Central memory CD8-positive, alpha-beta T cell (primary cell): ENCODE measurements around the gene NFE2L1.

Source experiments
- ATAC-seq: fragments of 150-1000 bp; cut with Tn5 transposase; replicated peaks from 2 replicates; pipeline ENCODE4 v1.10.0; 2022; ENCODE audit warnings: mild to moderate bottlenecking, moderate FRiP score, moderate number of reproducible peaks; ENCODE audit not compliant: poor library complexity, severe bottlenecking; ENCODE audit errors: extremely low read depth
- DNase-seq, 2 donors: peaks; one replicate each; pipeline ENCODE4 v3.0.0; 2021; ENCODE audit warnings: low spot score in 2 of 2
- H3K27ac Mint-ChIP-seq: one replicate; pipeline ENCODE4 v1.8.0; 2022; ENCODE audit warnings: low read depth, mild to moderate bottlenecking, moderate library complexity, mixed read lengths
- H3K27me3 Mint-ChIP-seq: one replicate; pipeline ENCODE4 v1.8.0; 2022; ENCODE audit warnings: mixed read lengths
- H3K36me3 Mint-ChIP-seq: one replicate; pipeline ENCODE4 v1.8.0; 2022; ENCODE audit warnings: mild to moderate bottlenecking, moderate library complexity, mixed read lengths; ENCODE audit not compliant: insufficient read depth
- H3K4me1 Mint-ChIP-seq: one replicate; pipeline ENCODE4 v1.8.0; 2022; ENCODE audit warnings: mixed read lengths
- H3K4me3 Mint-ChIP-seq: one replicate; pipeline ENCODE4 v1.8.0; 2022; ENCODE audit warnings: mild to moderate bottlenecking, moderate library complexity, mixed read lengths
- H3K9me3 Mint-ChIP-seq: one replicate; pipeline ENCODE4 v1.8.0; 2022; ENCODE audit warnings: mixed read lengths

Gene NFE2L1

DNA sequence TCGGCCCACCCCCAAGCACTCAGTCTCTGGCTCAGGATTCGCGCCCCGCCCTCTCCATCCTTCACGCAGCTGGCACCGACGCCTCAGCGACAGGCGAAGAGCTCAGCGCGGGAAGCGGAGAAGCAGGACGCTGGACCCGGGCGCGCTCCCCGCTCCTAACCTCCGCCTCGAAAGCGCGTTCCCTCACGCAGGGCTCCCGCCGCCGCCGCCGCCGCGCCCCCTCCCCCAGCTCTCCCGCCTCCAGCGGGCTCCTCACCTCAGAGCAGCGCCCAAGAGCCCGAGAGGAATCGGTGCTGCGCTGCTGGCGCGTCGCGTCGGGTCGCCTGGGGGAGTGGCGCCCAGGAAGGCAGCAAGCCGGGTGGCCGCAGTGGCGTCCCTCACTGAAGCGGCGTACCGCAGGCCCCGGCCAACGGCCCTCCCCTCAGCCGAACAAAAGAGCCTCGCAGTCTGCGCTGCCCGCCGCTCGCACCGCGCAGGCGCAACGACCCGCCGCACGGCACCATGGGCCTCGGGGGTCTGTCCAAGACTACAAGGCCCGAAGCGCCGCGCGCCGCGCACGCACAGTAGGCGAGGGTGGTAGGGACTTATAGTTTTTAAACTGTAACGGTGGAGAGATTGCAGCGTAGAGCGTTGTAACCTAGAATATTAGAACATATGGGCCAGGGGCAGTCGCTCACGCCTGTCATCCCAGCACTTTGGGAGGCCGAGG lies 53.0 kb downstream of the NFE2L1 start, which contains the start of gene CBX1:
TSS of gene CBX1 (minus strand) at position 467 of the 709 bp plus-strand sequence. CDS start 24,474 bp downstream, outside the sequence.
- Mint-ChIP-seq H3K27me3 (no peaks in the 10 kb centered on the region), H3K27ac (peak within 1 kb of the TSS; percentile 81), H3K9me3 (no peaks in the 10 kb centered on the region), H3K36me3 (peaks cover 12% of the 10 kb centered on the region), H3K4me1 (peaks cover 29% of the 10 kb centered on the region), H3K4me3 (peak within 1 kb of the TSS; percentile 87)
- peak; percentile 98 for ATAC-seq
- peak; percentile 82 to 85 for DNase-seq

DNA sequence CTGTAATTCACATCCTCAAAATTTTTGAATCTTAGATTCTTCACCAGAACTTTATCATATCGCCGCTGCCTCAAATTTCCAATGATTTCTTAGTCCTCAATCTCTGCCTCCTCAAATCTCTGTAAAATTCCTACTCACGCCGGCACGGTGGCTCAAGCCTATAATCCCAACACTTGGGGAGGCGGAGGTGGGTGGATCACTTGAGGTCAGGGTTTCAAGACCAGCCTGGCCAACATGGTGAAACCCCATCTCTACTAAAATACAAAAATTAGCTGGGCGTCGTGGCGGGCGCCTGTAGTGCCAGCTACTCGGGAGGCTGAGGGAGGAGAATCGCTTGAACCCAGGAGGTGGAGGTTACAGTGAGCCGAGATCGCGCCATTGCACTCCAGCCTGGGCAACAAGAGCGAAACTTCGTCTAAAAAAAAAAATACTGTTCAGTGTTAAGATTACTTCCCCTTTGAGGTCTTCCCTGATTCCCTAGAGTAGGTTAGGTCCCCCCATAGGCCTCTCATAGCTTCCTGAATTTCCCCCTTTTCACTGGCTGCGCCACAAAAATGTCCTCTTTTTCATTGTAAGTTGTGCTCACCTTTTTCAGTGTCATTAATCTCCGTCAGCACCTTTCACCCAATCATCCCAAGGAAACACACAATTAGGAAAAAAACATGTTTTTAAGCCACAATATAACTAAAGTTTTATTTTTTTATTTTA lies 54.0 kb downstream of the NFE2L1 start:
- DNase-seq, result no peak
- Mint-ChIP-seq H3K4me3 (peak overlapping the region; percentile 87), H3K27ac (peak overlapping the region; percentile 32), H3K4me1 (peaks cover 37% of the 10 kb centered on the region), H3K27me3 (no peaks in the 10 kb centered on the region), H3K36me3 (peaks cover 14% of the 10 kb centered on the region), H3K9me3 (no peaks in the 10 kb centered on the region)
- no peak for ATAC-seq

DNA sequence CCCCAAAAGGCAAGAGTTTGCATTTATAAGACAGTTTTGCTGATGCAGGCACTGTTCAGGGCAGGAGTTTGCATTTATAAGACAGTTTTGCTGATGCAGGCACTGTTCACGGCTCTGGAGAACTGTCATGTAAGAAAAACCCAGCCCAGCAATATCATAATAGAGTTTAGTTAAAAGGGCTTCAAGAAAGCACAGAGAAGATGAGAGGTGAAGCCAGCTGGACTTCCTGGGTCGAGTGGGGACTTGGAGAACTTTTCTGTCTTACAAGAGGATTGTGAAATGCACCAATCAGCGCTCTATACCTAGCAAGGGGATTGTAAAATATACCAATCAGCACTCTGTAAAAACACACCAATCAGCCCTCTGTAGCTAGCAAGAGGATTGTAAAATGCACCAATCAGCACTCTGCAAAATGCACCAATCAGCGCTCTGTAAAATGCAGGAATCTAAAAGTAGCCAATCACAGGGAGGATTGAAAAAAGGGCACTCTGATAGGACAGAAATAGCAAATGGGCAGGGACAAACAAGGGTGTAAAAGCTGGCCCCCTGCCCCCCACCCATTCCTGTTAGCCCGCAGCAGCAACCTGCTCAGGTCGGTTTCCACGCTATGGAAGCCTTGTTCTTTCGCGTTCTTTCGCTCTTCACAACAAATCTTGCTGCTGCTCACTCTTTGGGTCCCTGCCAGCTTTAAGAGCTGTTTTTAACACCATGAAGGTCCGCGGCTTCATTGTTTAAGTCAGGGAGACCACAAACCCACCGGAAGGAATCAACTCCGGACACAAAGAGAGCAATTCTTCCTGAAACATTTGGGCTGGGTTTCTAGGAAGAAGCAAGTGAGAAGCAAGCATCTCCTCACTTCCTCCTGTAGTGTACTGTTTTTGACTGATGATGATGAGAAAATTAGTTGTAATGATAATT lies 54.9 kb downstream of the NFE2L1 start:
- Mint-ChIP-seq H3K27me3 (no peaks in the 10 kb centered on the region), H3K4me1 (peaks cover 42% of the 10 kb centered on the region)
- ATAC-seq, result no peak

DNA sequence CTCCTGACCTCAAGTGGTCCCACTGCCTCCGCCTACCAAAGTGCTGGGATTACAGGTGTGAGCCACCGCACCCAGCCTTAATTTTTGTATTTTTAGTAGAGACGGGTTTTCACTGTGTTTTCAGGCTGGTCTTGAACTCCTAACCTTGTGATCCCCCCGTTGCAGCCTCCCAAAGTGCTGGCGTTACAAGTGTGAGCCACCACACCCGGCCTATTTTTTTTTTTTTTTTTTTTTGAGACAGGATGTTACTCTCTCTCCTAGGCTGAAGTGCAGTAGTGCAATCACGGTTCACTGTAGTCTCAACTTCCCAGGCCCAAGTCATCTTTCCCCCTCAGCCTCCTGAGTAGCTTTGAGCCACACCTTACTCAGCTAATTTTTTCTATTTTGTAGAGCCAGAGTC lies 56.3 kb downstream of the NFE2L1 start:
- peaks cover 20% of the 10 kb centered on the region for H3K36me3 Mint-ChIP-seq
- no peak for ATAC-seq
- H3K27ac Mint-ChIP-seq, result no peak overlapping the region

More for the DNA sequence above, 54.9 kb downstream of the NFE2L1 start:
- Mint-ChIP-seq H3K4me3 (peak overlapping the region; percentile 87), H3K27ac (peak overlapping the region; percentile 32), H3K9me3 (no peaks in the 10 kb centered on the region), H3K36me3 (peaks cover 20% of the 10 kb centered on the region)
- no peak for DNase-seq

DNA sequence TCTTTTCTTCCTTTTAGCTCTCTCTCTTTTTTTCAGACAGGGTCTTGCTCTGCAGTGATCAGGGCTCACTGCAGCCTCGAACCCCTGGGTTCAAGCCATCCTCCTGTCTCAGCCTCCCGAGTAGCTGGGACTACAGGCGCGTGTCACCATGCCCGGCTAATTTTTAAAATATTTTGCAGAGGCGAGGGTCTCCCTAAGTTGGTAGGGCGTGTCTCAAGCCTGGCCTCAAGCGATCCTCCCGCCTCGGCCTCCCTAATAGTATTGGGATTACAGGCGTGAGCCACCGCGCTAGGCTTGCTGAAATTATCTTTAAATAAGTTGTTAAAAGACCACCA lies 58.6 kb downstream of the NFE2L1 start:
- peaks cover 52% of the 10 kb centered on the region for H3K4me1 Mint-ChIP-seq
- no peak for ATAC-seq
- H3K4me3 Mint-ChIP-seq, result peak overlapping the region; percentile 89
- H3K9me3 Mint-ChIP-seq, result no peaks in the 10 kb centered on the region
- DNase-seq, result no peak
- peak overlapping the region; percentile 85 for H3K27ac Mint-ChIP-seq
- H3K36me3 Mint-ChIP-seq, result peaks cover 15% of the 10 kb centered on the region
- no peaks in the 10 kb centered on the region for H3K27me3 Mint-ChIP-seq

More for the DNA sequence above, 56.3 kb downstream of the NFE2L1 start:
- Mint-ChIP-seq H3K9me3 (no peaks in the 10 kb centered on the region), H3K4me1 (peaks cover 51% of the 10 kb centered on the region), H3K27me3 (no peaks in the 10 kb centered on the region), H3K4me3 (no peak overlapping the region)
- DNase-seq, result no peak

DNA sequence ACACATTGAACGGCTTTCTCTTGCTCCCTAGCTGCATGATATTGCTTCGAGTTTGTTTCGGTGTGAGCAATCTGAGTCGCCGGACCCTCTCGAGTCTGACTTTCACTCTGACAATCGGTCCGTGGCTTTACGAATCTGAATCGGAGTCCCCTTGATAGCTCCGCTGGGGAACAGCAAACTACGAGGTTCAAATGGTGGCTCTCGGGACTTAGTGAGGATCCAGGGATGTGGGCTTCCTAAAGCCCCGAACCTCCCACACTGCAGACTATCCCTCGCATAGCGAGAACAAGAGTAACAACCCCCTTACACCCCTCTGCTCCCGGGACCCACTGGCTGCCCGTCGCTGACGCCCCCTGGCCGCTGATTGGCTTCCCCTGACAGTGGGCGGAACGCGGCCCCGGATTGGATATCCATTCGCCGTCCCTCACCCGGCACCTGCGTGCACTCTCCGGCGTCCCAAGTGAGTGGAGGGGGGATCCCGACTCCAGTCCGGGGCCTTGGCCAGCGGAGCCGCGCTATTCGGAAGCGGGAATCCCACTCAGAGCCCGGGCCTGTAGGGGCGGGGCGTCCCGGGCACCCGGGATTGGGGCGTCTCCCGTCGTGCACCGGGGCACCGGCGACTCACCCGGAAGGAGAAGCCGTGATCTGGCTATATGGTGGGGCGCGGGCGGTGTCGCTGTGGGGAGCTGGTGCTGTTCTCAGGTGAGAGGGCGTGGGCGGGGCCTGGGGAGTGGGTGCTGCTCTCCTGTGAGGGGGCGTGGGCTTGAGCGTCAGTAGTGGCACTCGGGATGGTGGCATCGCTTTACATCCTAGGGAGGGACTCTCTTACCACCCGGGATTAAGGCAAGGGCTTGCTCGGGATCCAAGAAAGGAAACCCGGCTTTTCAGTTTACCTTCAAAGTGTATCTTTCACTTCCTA lies 59.2 kb downstream of the NFE2L1 start, which contains the start of gene SNX11:
TSS of gene SNX11 (plus strand) at position 630 of the 919 bp plus-strand sequence. CDS start 4,278 bp downstream, outside the sequence.
- ATAC-seq, result peak; percentile 90
- DNase-seq, result peak; percentile 79 to 82
- peaks cover 59% of the 10 kb centered on the region for H3K4me1 Mint-ChIP-seq
- H3K36me3 Mint-ChIP-seq, result peaks cover 19% of the 10 kb centered on the region
- peak within 1 kb of the TSS; percentile 85 for H3K27ac Mint-ChIP-seq
- H3K9me3 Mint-ChIP-seq, result no peaks in the 10 kb centered on the region
- H3K4me3 Mint-ChIP-seq, result peak within 1 kb of the TSS; percentile 89
- H3K27me3 Mint-ChIP-seq, result no peaks in the 10 kb centered on the region

DNA sequence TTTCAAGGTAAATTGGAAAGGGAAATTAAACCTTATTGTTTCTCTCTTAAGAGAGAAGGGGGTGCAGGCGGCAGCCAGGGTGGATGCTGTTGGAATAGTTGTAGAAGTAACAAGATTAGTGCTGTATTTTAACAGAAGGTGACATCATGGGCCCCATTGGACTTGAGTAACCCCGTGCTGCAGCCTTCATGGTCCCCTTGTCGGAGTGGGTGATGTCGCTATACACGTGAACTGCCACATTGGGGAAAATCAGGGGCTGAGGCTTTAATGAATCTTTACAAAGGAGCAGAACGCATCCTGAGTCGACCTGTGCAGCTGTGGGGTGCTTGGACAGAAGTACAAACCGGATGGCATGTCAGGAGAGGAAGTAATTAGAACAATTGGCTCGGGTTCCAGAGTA lies 62.6 kb downstream of the NFE2L1 start:
- ATAC-seq (no peak), DNase-seq (no peak)
- Mint-ChIP-seq H3K27ac (peak overlapping the region; percentile 58), H3K27me3 (no peaks in the 10 kb centered on the region), H3K36me3 (peaks cover 35% of the 10 kb centered on the region), H3K9me3 (no peaks in the 10 kb centered on the region), H3K4me3 (peak overlapping the region; percentile 8), H3K4me1 (peaks cover 58% of the 10 kb centered on the region)
